Measurements from ENCODE around the gene NUP35. TPM values are rescaled to one million over a fixed set of nuclear protein-coding genes. Genes with fewer than 3 reads are reported as not detected.
"Not testable (repeated sequence)": the region's sequence is repeated elsewhere in the genome, so short reads cannot be mapped to it uniquely, and the experiment has no call there.

Gene NUP35
- total RNA-seq, 1 donor from 2014 or later, result 12.6 TPM

GRCh38 chr2:183126635-183127034 lies 2.4 kb downstream of the NUP35 start:
- DNase-seq (ENCODE audit: low spot score), result no peak

GRCh38 chr2:183134016-183134415 lies 9.8 kb downstream of the NUP35 start:
- no peak for DNase-seq (ENCODE audit: low spot score)

GRCh38 chr2:183148955-183149354 lies 24.7 kb downstream of the NUP35 start:
- no peak for DNase-seq (ENCODE audit: low spot score)

GRCh38 chr2:183149489-183149888 lies 25.2 kb downstream of the NUP35 start:
- no peak for DNase-seq (ENCODE audit: low spot score)

- DNase-seq (ENCODE audit: low spot score), result not testable (repeated sequence)
Measured at GRCh38 chr2:183152280-183152679, 28.0 kb downstream of the NUP35 start.

GRCh38 chr2:183153967-183154366 lies 29.7 kb downstream of the NUP35 start:
- no peak for DNase-seq (ENCODE audit: low spot score)

- not testable (repeated sequence) for DNase-seq (ENCODE audit: low spot score)
Measured at GRCh38 chr2:183154772-183155171, 30.5 kb downstream of the NUP35 start.

- no peak for DNase-seq (ENCODE audit: low spot score)
Measured at GRCh38 chr2:183157131-183157530, 32.9 kb downstream of the NUP35 start.

- DNase-seq (ENCODE audit: low spot score), result no peak
Measured at GRCh38 chr2:183162362-183162761, 38.1 kb downstream of the NUP35 start.

- DNase-seq (ENCODE audit: low spot score), result no peak
Measured at GRCh38 chr2:183163821-183164649, 39.8 kb downstream of the NUP35 start.

GRCh38 chr2:183164650-183165015 lies 40.4 kb downstream of the NUP35 start:
- DNase-seq (ENCODE audit: low spot score), result no peak

GRCh38 chr2:183166210-183166609 lies 42.0 kb downstream of the NUP35 start:
- DNase-seq (ENCODE audit: low spot score), result no peak

- DNase-seq (ENCODE audit: low spot score), result not testable (repeated sequence)
Measured at GRCh38 chr2:183166976-183167375, 42.7 kb downstream of the NUP35 start.

GRCh38 chr2:183172220-183172887 lies 48.1 kb downstream of the NUP35 start:
- no peak for DNase-seq (ENCODE audit: low spot score)

- DNase-seq (ENCODE audit: low spot score), result no peak
Measured at GRCh38 chr2:183179156-183179555, 54.9 kb downstream of the NUP35 start.

GRCh38 chr2:183185534-183185933 lies 61.3 kb downstream of the NUP35 start:
- DNase-seq (ENCODE audit: low spot score), result no peak

- no peak for DNase-seq (ENCODE audit: low spot score)
Measured at GRCh38 chr2:183186296-183186695, 62.1 kb downstream of the NUP35 start.

GRCh38 chr2:183186766-183187165 lies 62.5 kb downstream of the NUP35 start:
- DNase-seq (ENCODE audit: low spot score), result no peak

- no peak for DNase-seq (ENCODE audit: low spot score)
Measured at GRCh38 chr2:183192343-183192742, 68.1 kb downstream of the NUP35 start.

- DNase-seq (ENCODE audit: low spot score), result no peak
Measured at GRCh38 chr2:183193904-183194303, 69.7 kb downstream of the NUP35 start.

GRCh38 chr2:183195397-183195796 lies 71.2 kb downstream of the NUP35 start:
- no peak for DNase-seq (ENCODE audit: low spot score)

GRCh38 chr2:183195998-183196409 lies 71.8 kb downstream of the NUP35 start:
- no peak for DNase-seq (ENCODE audit: low spot score)

GRCh38 chr2:183204397-183204796 lies 80.2 kb downstream of the NUP35 start:
- DNase-seq (ENCODE audit: low spot score), result no peak

Measured in mesenteric fat pad (tissue), 1 donor.